ENCODE measurements around the gene POU3F1.

POU3F1 gene

GRCh38 chr1:38000233-38000528 is 46.4 kb downstream of the POU3F1 start:
- Histone ChIP-seq H3K27me3 (ENCODE audit: control insufficient read depth in 3 of 3, insufficient read depth in 3 of 3, low read depth in 1 of 3, low read length in 3 of 3) (no peaks in the 10 kb centered on the region), H3K14ac (ENCODE audit: low read length) (no peak overlapping the region), H4K8ac (ENCODE audit: low read depth, low read length) (no peak overlapping the region), H3K9me3 (replicated peaks in 1 of 2; ENCODE audit: control insufficient read depth in 2 of 2, insufficient read depth in 1 of 2, low read depth in 1 of 2, low read length in 2 of 2) (no peaks in the 10 kb centered on the region), H3K23ac (ENCODE audit: low read depth, low read length, poor library complexity) (no peak overlapping the region), H3K9ac (ENCODE audit: low read depth, low read length, poor library complexity) (peak overlapping the region; percentile 71), H3K18ac (ENCODE audit: low read length) (peak overlapping the region; percentile 86), H2BK120ac (ENCODE audit: low read depth, low read length) (no peak overlapping the region), H2BK12ac (ENCODE audit: low read length) (no peak overlapping the region), H3K79me1 (ENCODE audit: low read depth, low read length) (peaks cover 5% of the 10 kb centered on the region), H3K36me3 (replicated peaks in 1 of 2; ENCODE audit: control insufficient read depth in 2 of 2, insufficient read depth in 2 of 2, low read length in 2 of 2) (peaks cover 16 to 28% of the 10 kb centered on the region in 2 donors), H3K27ac (replicated peaks; ENCODE audit: low read length) (peak overlapping the region; percentile 77), H2BK15ac (ENCODE audit: low read length) (no peak overlapping the region), H3K4me3 (ENCODE audit: low read length in 2 of 2) (peak overlapping the region in 1 of 2 donors; percentile 2), H2AK5ac (ENCODE audit: low read depth, low read length) (peak overlapping the region; percentile 62), H3K4me2 (ENCODE audit: insufficient read depth, low read length, poor library complexity, severe bottlenecking) (peak overlapping the region; percentile 28), H2AFZ (ENCODE audit: low read length) (peak overlapping the region; percentile 70), H3K4me1 (ENCODE audit: control insufficient read depth in 2 of 2, insufficient read depth in 1 of 2, low read depth in 1 of 2, low read length in 2 of 2) (peaks cover 37 to 44% of the 10 kb centered on the region in 2 donors), H2BK5ac (ENCODE audit: low read length) (peak overlapping the region; percentile 83), H3K4ac (ENCODE audit: low read length) (no peak overlapping the region), H4K91ac (ENCODE audit: low read depth, low read length, poor library complexity) (no peak overlapping the region)
- DNase-seq (ENCODE audit: low spot score): no peak
- WGBS, 2 donors (ENCODE audit: extremely low coverage in 2 of 2, insufficient read length in 2 of 2, insufficient replicate concordance in 1 of 2): no CpG with 5 or more reads among the region's 2 CpGs

GRCh38 chr1:37999430-38000232 is 47.0 kb downstream of the POU3F1 start:
- peak overlapping the region; percentile 70 for H2AFZ ChIP-seq (ENCODE audit: low read length)
- no CpG with 5 or more reads among the region's 9 CpGs for WGBS, 2 donors (ENCODE audit: extremely low coverage in 2 of 2, insufficient read length in 2 of 2, insufficient replicate concordance in 1 of 2)
- no peak overlapping the region for H2BK12ac ChIP-seq (ENCODE audit: low read length)
- peaks cover 37 to 42% of the 10 kb centered on the region in 2 donors for H3K4me1 ChIP-seq (ENCODE audit: control insufficient read depth in 2 of 2, insufficient read depth in 1 of 2, low read depth in 1 of 2, low read length in 2 of 2)
- H3K14ac ChIP-seq (ENCODE audit: low read length): no peak overlapping the region
- peak overlapping the region; percentile 6 for H3K23ac ChIP-seq (ENCODE audit: low read depth, low read length, poor library complexity)
- peak overlapping the region; percentile 7 for H2BK5ac ChIP-seq (ENCODE audit: low read length)
- peak overlapping the region; percentile 62 for H2AK5ac ChIP-seq (ENCODE audit: low read depth, low read length)
- no peak for DNase-seq (ENCODE audit: low spot score)
- no peak overlapping the region for H4K8ac ChIP-seq (ENCODE audit: low read depth, low read length)
- H3K4me3 ChIP-seq (ENCODE audit: low read length in 2 of 2): peak overlapping the region in 1 of 2 donors; percentile 2
- peaks cover 20 to 33% of the 10 kb centered on the region in 2 donors for H3K36me3 ChIP-seq (replicated peaks in 1 of 2; ENCODE audit: control insufficient read depth in 2 of 2, insufficient read depth in 2 of 2, low read length in 2 of 2)
- peaks cover 3% of the 10 kb centered on the region for H3K79me1 ChIP-seq (ENCODE audit: low read depth, low read length)
- H3K27ac ChIP-seq (replicated peaks; ENCODE audit: low read length): peak overlapping the region; percentile 77
- H2BK15ac ChIP-seq (ENCODE audit: low read length): no peak overlapping the region
- no peaks in the 10 kb centered on the region for H3K27me3 ChIP-seq (ENCODE audit: control insufficient read depth in 3 of 3, insufficient read depth in 3 of 3, low read depth in 1 of 3, low read length in 3 of 3)
- H3K9ac ChIP-seq (ENCODE audit: low read depth, low read length, poor library complexity): peak overlapping the region; percentile 71
- H3K4me2 ChIP-seq (ENCODE audit: insufficient read depth, low read length, poor library complexity, severe bottlenecking): peak overlapping the region; percentile 12
- H3K18ac ChIP-seq (ENCODE audit: low read length): peak overlapping the region; percentile 86
- no peak overlapping the region for H2BK120ac ChIP-seq (ENCODE audit: low read depth, low read length)
- H4K91ac ChIP-seq (ENCODE audit: low read depth, low read length, poor library complexity): no peak overlapping the region
- H3K4ac ChIP-seq (ENCODE audit: low read length): no peak overlapping the region
- H3K9me3 ChIP-seq (replicated peaks in 1 of 2; ENCODE audit: control insufficient read depth in 2 of 2, insufficient read depth in 1 of 2, low read depth in 1 of 2, low read length in 2 of 2): no peaks in the 10 kb centered on the region

DNA sequence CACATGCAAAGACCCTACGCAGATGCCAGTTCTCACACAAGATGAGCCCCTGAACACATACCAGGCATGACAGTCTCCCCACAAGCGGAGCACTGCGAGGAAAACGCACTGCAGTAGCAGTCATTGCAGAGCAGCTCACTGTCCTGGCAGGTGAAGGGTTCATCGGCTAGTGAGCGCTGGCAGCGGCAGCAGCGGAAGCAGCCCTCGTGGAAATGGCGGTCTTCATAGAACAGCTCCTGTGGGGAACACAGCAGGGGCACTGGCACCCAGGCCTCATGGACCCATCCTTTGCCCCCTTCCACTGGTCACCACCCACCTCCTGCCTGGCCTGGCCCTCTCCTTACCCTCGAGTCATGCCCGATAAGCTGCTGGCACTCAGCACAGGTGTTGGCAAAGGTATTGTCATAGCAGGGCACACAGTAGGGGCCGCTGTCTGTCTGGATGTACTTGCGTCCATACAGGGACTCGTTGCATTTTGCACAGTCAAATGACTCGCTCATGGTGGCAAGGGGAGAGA is 47.6 kb downstream of the POU3F1 start:
- Histone ChIP-seq H3K9ac (ENCODE audit: low read depth, low read length, poor library complexity) (no peak overlapping the region), H3K23ac (ENCODE audit: low read depth, low read length, poor library complexity) (peak overlapping the region; percentile 6), H2BK15ac (ENCODE audit: low read length) (no peak overlapping the region), H3K14ac (ENCODE audit: low read length) (no peak overlapping the region), H3K4ac (ENCODE audit: low read length) (peak overlapping the region; percentile 54), H4K8ac (ENCODE audit: low read depth, low read length) (no peak overlapping the region), H3K79me1 (ENCODE audit: low read depth, low read length) (peaks cover 2% of the 10 kb centered on the region), H3K4me1 (ENCODE audit: control insufficient read depth in 2 of 2, insufficient read depth in 1 of 2, low read depth in 1 of 2, low read length in 2 of 2) (peaks cover 32 to 35% of the 10 kb centered on the region in 2 donors), H3K9me3 (replicated peaks in 1 of 2; ENCODE audit: control insufficient read depth in 2 of 2, insufficient read depth in 1 of 2, low read depth in 1 of 2, low read length in 2 of 2) (no peaks in the 10 kb centered on the region), H2BK5ac (ENCODE audit: low read length) (no peak overlapping the region), H2AFZ (ENCODE audit: low read length) (peak overlapping the region; percentile 70), H3K4me3 (ENCODE audit: low read length in 2 of 2) (no peak overlapping the region), H3K36me3 (replicated peaks in 1 of 2; ENCODE audit: control insufficient read depth in 2 of 2, insufficient read depth in 2 of 2, low read length in 2 of 2) (peaks cover 20 to 33% of the 10 kb centered on the region in 2 donors), H3K4me2 (ENCODE audit: insufficient read depth, low read length, poor library complexity, severe bottlenecking) (no peak overlapping the region), H2BK120ac (ENCODE audit: low read depth, low read length) (no peak overlapping the region), H3K27me3 (ENCODE audit: control insufficient read depth in 3 of 3, insufficient read depth in 3 of 3, low read depth in 1 of 3, low read length in 3 of 3) (no peaks in the 10 kb centered on the region), H3K27ac (replicated peaks; ENCODE audit: low read length) (no peak overlapping the region), H3K18ac (ENCODE audit: low read length) (no peak overlapping the region), H2BK12ac (ENCODE audit: low read length) (no peak overlapping the region), H4K91ac (ENCODE audit: low read depth, low read length, poor library complexity) (no peak overlapping the region), H2AK5ac (ENCODE audit: low read depth, low read length) (no peak overlapping the region)
- DNase-seq (ENCODE audit: low spot score): no peak
- no CpG with 5 or more reads among the region's 16 CpGs for WGBS, 2 donors (ENCODE audit: extremely low coverage in 2 of 2, insufficient read length in 2 of 2, insufficient replicate concordance in 1 of 2)

DNA sequence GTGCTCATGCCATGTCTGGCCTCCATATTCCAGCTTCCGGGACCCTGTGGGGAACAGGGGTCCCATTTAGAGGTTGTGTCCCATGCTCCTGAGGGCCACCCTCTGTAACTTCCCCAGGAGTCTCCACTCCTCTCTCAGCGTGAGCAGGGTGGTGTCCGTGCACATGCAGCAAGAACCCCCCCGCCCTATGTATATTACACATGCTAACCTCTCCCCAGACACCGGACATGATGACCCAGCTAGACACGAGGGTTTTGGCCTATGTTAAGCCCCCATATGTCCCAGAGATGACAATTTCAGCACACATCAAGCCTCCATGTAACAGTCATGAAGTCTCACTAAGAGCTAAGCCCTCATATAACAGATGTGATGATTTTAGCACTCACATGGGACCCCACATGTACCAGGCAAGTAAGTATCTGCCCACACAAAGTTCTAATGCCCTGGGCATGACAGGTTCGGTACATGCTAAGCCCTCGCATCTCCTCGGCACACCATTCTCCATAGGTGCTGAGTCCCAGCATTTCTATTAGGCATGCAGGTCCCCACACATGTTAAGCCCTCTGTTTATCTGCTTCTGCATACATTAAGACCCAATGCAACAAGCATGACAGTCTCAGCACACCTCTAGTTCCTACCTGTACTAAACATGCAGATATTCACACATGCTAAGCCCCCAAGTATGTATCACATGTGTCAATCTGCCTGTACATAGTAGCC is 48.3 kb downstream of the POU3F1 start:
- H2AFZ ChIP-seq (ENCODE audit: low read length): no peak overlapping the region
- no peak overlapping the region for H3K4me3 ChIP-seq (ENCODE audit: low read length in 2 of 2)
- no peak overlapping the region for H3K27ac ChIP-seq (replicated peaks; ENCODE audit: low read length)
- H4K91ac ChIP-seq (ENCODE audit: low read depth, low read length, poor library complexity): no peak overlapping the region
- H4K8ac ChIP-seq (ENCODE audit: low read depth, low read length): no peak overlapping the region
- H3K9ac ChIP-seq (ENCODE audit: low read depth, low read length, poor library complexity): no peak overlapping the region
- H3K36me3 ChIP-seq (replicated peaks in 1 of 2; ENCODE audit: control insufficient read depth in 2 of 2, insufficient read depth in 2 of 2, low read length in 2 of 2): peaks cover 20 to 33% of the 10 kb centered on the region in 2 donors
- H2BK120ac ChIP-seq (ENCODE audit: low read depth, low read length): no peak overlapping the region
- H2AK5ac ChIP-seq (ENCODE audit: low read depth, low read length): no peak overlapping the region
- no peak overlapping the region for H2BK5ac ChIP-seq (ENCODE audit: low read length)
- peaks cover 25 to 29% of the 10 kb centered on the region in 2 donors for H3K4me1 ChIP-seq (ENCODE audit: control insufficient read depth in 2 of 2, insufficient read depth in 1 of 2, low read depth in 1 of 2, low read length in 2 of 2)
- no peak overlapping the region for H3K23ac ChIP-seq (ENCODE audit: low read depth, low read length, poor library complexity)
- no peak overlapping the region for H2BK15ac ChIP-seq (ENCODE audit: low read length)
- no peak overlapping the region for H3K4ac ChIP-seq (ENCODE audit: low read length)
- no CpG with 5 or more reads among the region's 9 CpGs for WGBS, 2 donors (ENCODE audit: extremely low coverage in 2 of 2, insufficient read length in 2 of 2, insufficient replicate concordance in 1 of 2)
- no peaks in the 10 kb centered on the region for H3K27me3 ChIP-seq (ENCODE audit: control insufficient read depth in 3 of 3, insufficient read depth in 3 of 3, low read depth in 1 of 3, low read length in 3 of 3)
- DNase-seq (ENCODE audit: low spot score): no peak
- H3K14ac ChIP-seq (ENCODE audit: low read length): no peak overlapping the region
- no peak overlapping the region for H3K18ac ChIP-seq (ENCODE audit: low read length)
- no peaks in the 10 kb centered on the region for H3K9me3 ChIP-seq (replicated peaks in 1 of 2; ENCODE audit: control insufficient read depth in 2 of 2, insufficient read depth in 1 of 2, low read depth in 1 of 2, low read length in 2 of 2)
- H3K4me2 ChIP-seq (ENCODE audit: insufficient read depth, low read length, poor library complexity, severe bottlenecking): no peak overlapping the region
- H2BK12ac ChIP-seq (ENCODE audit: low read length): no peak overlapping the region
- peaks cover under 1% of the 10 kb centered on the region for H3K79me1 ChIP-seq (ENCODE audit: low read depth, low read length)
